ENCODE data around the gene PPP2R2D.

- no peak for TF ChIP-seq CTCF (conservative IDR thresholded peaks at IDR 0.05; ENCODE audit: low read length)
- no peak for TF ChIP-seq EZH2phosphoT487 (IDR thresholded peaks at IDR 0.05; ENCODE audit: borderline replicate concordance, low read depth, low read length)
Observed at GRCh38 chr10:131870831-131871672, 29.8 kb upstream of the PPP2R2D start.

All from OCI-LY7 (cell line).